ENCODE measurements around the gene RYR2. TPM values are rescaled to one million over a fixed set of nuclear protein-coding genes. Genes with fewer than 3 reads are reported as not detected.

The RYR2 gene
- total and polyA plus RNA-seq, 2 of the 8 experiments (the other 6 are each of a cell fraction or from before 2014, with no cell fraction given) = 1.3 to 4.4 TPM

GRCh38 chr1:237751090-237751489, 709.1 kb downstream of the RYR2 start (continued):
- no peak for TF ChIP-seq EZH2 (IDR thresholded peaks at IDR 0.05; ENCODE audit: low read depth, low read length, severe bottlenecking)
- no peak for TF ChIP-seq CHD1 (IDR thresholded peaks at IDR 0.05; ENCODE audit: low read depth, low read length)
